Measurements from ENCODE around the gene MMS22L. TPM values are rescaled to one million over a fixed set of nuclear protein-coding genes. Genes with fewer than 3 reads are reported as not detected.

MMS22L gene
- total RNA-seq, 1 donor from 2014 or later, result 3.5 TPM

GRCh38 chr6:97097068-97098047, 185.7 kb downstream of the MMS22L start:
- intact Hi-C loops (cut with DNase I), result no loop called here
- DNase-seq (ENCODE audit: low spot score), result no peak

DNA sequence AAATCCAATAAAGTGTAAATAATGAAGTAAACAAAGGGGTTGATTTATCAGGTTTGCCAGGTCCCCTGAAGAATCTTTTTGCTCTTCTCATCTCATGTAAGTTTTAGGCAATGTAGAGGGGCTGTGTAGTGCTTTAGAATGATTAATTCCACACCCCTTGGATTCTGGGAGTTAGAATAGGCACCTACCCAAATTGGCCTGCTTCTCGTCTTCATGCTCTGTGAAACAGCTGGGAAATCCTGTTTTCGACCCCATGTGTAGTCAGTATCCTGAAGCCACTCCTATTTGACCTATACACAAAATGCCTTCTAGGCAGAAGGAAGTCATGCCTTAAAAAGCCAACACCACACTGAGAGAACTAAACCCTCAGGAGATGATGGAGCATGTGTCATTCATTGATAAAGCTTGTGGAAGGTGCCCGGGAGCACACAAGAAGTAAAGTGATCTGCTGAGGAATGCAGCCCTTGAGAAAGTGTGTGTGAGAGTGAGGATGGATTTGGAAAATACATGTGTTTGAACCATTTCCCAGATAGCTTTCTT, 187.6 kb downstream of the MMS22L start:
- intact Hi-C loops (cut with DNase I), result no loop called here
- DNase-seq (ENCODE audit: low spot score), result no peak

GRCh38 chr6:97094376-97094775, 188.6 kb downstream of the MMS22L start:
- no peak for DNase-seq (ENCODE audit: low spot score)
- intact Hi-C loops (cut with DNase I), result no loop called here

DNA sequence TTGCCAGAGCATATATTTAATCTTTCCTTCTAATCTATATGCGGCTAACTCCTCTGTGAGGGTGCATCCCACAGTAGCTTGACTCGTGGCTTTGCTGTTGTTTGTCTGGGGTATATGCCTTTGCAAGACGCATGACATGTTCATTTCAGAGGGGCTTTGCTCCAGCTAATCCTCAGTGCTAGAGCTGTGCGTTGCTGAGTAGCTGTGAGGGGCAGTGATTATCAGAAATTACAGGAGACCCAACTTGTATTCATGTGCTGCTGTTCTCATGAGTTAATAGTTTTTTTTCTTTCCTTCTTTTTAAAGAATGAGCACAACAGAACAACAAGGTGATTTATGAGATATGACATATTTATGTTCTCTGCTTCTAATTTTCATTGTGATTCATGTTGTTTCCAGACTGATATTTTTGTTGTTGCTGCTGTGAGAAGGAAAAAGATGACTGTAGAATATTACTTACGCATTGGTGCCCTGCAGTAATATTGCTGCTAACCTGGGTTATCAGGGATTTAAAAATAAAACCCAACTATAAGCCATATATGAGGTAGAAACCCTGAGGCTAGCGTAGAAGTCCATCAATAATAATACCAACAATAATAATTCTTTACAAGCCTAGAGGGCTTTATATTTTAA, 190.2 kb downstream of the MMS22L start:
- intact Hi-C loops (cut with DNase I), result no loop called here
- DNase-seq (ENCODE audit: low spot score), result no peak

All from cardiac septum (tissue), 1 donor.